SKM-1 treated with dmso at 0.1 percent for 144 hours (cell line): ENCODE results near the gene LAMA1.

Source experiments
- DNase-seq: peaks from one replicate; lab custom pipeline; 2025; ENCODE audit not compliant: unreplicated experiment; lab: John Stamatoyannopoulos, UW

The LAMA1 gene

GRCh38 chr18:6994056-6994770, 123.4 kb downstream of the LAMA1 start:
- no peak for DNase-seq

GRCh38 chr18:6992761-6993160, 124.8 kb downstream of the LAMA1 start:
- DNase-seq = no peak

DNA sequence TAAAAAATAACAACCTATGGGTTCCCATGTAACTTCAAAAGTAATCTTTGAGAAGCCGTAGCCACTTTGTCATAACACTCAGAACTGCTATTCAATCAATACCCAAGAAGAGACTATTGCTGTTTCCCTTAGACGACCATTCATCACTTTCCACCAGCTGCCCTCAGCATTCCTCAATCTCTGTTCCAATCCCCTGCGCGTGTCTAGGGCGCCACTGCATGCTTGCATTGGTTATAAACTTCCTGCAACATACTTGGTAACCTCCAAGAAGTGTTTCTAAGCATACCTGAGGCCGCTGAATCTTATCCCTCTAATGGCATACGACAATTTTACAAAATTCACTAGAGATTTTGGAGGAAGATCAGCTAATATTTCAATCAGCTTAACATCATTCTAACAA, 134.2 kb downstream of the LAMA1 start:
- DNase-seq = no peak

- DNase-seq = no peak
Measured at GRCh38 chr18:6982398-6982797, 135.2 kb downstream of the LAMA1 start.

DNA sequence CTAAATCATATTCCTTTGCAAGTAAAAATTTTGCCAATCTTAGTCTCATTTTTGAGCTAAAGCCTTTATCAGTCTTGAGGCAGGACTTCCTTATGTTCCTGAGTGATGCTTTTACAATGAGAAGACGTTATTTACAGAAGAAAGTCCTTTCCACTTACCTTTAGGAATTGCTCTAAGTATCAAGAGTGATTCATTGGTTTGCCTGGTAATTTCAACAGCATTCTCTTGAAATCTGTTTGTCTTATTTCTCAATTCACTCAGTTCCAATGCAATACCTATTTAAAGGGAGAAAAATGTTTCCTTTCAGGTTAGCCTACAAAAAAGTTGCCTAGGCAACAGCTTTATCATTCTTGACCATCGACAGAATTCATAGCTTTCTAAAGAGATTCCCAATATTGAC, 137.2 kb downstream of the LAMA1 start:
- no peak for DNase-seq

DNA sequence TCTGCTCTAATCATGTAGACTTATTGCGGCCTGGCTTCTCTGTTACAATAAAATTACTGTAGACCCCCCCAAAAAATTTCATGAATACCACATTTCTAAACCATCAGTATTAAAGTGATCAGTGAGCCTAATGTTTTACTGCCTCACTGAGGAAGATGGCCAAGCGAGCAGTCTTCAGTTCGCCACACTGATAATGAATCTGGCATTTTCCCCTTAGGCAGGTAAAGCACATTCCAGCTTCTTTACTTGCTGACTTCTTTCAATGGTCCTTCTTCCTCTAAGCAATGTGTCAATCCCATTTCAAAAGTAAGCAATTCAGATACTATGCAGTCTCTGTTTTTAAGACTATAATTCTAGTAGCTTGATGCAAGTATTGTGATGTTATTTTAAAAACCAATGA, 137.6 kb downstream of the LAMA1 start:
- no peak for DNase-seq

GRCh38 chr18:6976935-6977334, 140.7 kb downstream of the LAMA1 start:
- DNase-seq = no peak

DNA sequence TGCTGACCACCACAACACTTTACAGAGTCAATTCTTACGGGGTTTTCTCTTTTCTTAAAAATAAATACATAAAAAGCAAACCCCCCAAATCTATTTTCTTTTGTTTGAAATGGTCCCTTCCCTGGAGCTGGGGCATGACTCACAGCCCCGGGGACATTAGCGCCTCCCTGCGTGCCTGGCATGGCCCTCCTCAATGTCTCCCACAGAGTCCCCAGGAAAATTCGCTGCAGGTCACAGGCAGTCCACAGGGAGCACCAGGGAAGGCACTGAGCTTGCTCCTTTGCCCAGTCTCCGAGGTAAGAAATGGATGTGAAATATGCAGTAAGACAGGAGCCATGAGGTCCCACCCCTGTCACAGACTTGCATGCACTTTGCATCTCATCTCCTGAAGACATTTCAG, 142.5 kb downstream of the LAMA1 start:
- DNase-seq = no peak

DNA sequence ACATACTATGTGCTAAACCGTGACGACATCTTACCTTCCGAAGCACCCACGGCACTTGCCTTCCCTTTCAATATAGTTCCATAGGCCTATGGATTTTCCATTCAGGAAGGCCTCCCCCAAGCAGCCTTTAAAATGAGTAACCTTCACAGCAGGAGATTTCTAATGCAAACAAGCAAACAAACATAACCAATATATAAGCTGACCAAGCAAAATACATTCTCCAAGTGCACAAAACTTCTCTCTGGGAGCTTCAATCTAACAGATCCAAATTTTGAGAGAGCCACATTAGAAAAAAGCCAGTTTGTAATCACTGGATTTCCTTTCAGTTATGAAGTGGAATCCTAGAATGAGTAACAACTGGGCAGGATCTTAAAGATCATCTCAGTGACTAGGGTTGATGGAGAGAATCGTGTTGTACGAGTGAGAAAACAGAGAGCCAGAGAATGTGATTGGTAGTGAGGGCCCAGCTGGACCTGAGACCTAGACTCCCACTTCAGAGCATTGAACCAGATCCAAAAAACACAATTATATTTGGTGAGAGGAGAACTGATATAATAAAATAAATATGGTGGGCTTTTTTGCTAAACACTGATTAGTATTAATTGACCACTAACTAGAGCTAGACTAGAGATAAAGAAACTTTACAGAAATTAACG, 145.6 kb downstream of the LAMA1 start:
- no peak for DNase-seq

DNA sequence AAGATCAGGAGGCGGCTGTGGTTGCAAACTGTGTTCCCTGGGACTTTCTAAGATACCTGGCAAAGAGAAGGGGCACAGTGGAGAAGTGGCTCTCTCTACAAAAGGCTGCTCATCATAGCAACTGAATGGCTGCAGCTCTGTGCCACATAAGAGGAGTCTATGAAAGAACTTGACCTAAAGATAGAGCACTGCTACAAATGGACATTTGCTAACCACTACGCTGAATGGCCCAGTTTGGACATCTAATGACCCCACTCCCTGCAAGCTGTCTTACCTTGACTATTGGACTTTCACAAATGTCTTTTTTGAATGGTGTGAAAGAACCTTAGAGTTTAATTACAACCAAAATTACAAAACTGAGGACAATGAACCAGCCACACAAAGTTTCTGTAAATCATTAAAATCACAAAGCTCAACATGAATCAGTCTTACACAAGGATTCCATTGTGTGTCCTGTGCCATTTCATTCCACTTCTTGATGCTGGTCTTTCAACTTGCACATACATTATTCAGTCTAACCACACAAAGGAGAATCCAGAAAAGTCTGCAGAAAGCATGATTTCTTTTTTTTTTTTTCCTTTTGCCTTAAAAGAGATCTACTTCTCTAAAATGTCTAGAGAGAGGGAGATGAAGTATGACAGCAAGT, 154.0 kb downstream of the LAMA1 start:
- no peak for DNase-seq

GRCh38 chr18:6962571-6963451, 154.8 kb downstream of the LAMA1 start:
- DNase-seq = no peak

GRCh38 chr18:6961331-6961730, 156.3 kb downstream of the LAMA1 start:
- no peak for DNase-seq

- DNase-seq = no peak
Measured at GRCh38 chr18:6960656-6961055, 156.9 kb downstream of the LAMA1 start.

- no peak for DNase-seq
Measured at GRCh38 chr18:6960124-6960523, 157.5 kb downstream of the LAMA1 start.

GRCh38 chr18:6959110-6959509, 158.5 kb downstream of the LAMA1 start:
- DNase-seq = no peak

GRCh38 chr18:6956999-6957398, 160.6 kb downstream of the LAMA1 start:
- DNase-seq = no peak

- no peak for DNase-seq
Measured at GRCh38 chr18:6956495-6956894, 161.1 kb downstream of the LAMA1 start.

DNA sequence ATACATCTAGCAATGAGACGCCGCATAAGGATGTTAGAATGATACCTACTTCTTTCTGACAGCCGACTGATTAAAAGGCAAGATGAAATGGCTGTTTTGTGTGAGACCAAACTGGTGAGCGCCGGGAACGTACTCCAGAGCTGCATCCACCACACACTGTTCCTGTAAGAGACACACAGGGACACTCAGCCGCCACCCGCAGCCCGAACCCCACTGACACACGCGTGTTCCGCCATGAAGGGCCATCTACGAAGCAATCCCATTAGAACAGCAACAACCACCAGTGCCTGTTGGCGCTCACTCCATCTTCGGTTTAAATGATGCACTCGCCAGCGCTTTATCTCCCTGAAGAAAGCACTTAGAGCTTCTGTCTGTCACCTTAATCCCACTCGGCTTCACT, 162.3 kb downstream of the LAMA1 start:
- no peak for DNase-seq

GRCh38 chr18:6954501-6954900, 163.1 kb downstream of the LAMA1 start:
- DNase-seq = no peak

DNA sequence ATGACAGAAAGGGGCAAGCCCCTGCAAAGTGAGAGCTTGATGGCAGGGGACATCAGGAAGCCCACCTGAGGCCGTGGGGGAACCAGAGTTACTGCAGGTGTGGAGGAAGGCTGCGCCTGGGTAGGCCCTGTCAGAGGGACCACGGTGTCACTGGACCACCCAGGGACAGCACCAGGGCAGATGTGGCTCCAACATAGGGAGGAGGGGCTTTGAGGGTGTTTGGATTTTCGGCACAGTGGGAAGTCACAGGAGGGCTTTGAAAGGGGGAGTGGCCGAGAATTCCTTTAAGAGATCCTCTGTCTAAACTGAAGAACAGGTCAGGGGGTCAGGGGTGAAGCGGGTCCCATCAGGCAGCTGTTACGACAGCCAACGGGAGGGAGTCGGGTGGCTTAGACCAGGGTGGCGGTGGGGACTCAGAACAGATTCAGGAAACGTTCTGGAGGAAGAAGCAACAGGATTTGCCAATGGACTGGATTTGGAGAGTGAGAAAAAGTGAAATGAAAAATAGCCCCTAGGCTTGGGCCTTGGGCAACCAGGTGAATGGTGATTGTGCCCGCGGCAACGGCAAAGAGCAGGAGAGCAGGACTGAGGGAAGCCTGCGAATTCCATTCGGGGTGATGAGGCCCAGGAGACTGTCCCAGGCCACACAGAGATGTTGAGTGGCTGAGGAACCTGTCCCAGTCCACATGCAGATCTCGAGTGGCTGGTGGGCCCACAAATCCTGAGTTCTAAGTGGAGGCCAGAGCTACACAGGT, 166.1 kb downstream of the LAMA1 start:
- no peak for DNase-seq

DNA sequence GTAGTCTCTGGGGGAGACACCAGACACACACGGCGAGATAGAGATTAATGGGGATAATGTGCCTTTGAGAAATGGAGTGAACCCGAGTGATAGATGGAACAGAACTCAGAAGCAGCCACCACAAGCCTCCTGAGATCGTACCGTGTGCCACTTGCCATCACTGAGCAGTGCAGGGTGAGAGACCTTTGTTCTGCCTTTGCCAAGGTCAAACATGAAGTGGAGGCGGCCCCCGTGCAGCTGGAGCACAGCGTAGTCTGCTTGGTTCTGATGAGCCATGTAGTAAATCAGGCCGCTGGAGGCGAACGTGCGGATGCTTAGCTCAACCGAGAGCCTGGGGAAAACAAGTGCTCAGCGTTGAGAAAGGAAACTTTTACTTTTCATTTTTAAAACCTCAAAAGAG, 167.0 kb downstream of the LAMA1 start:
- no peak for DNase-seq
